ENCODE results near the gene NUP98. TPM values are rescaled to one million over a fixed set of nuclear protein-coding genes. Genes with fewer than 3 reads are reported as not detected.
"Not testable (repeated sequence)": the region's sequence is repeated elsewhere in the genome, so short reads cannot be mapped to it uniquely, and the experiment has no call there.

NUP98 gene
- total RNA-seq, 1 donor from 2014 or later, result 24.7 TPM

- ATAC-seq, result no peak
- no peak for DNase-seq (ENCODE audit: low spot score)
Observed at GRCh38 chr11:3802011-3802790, 4.8 kb upstream of the NUP98 start.

- ATAC-seq (no peak), DNase-seq (ENCODE audit: low spot score) (no peak)
Observed at GRCh38 chr11:3799873-3800272, 2.5 kb upstream of the NUP98 start.

GRCh38 chr11:3799143-3799542 is 1.8 kb upstream of the NUP98 start:
- DNase-seq (ENCODE audit: low spot score) (no peak), ATAC-seq (no peak)

GRCh38 chr11:3796801-3797328 is 489 bp downstream of the NUP98 start:
- ATAC-seq (peak; percentile 39), DNase-seq (ENCODE audit: low spot score) (no peak)

- ATAC-seq, result no peak
- no peak for DNase-seq (ENCODE audit: low spot score)
Observed at GRCh38 chr11:3796346-3796745, 1.0 kb downstream of the NUP98 start.

- no peak for ATAC-seq
- DNase-seq (ENCODE audit: low spot score), result no peak
Observed at GRCh38 chr11:3796002-3796311, 1.4 kb downstream of the NUP98 start.

GRCh38 chr11:3795131-3796001 is 2.0 kb downstream of the NUP98 start:
- DNase-seq (ENCODE audit: low spot score) (no peak), ATAC-seq (no peak)

- ATAC-seq; DNase-seq (ENCODE audit: low spot score): not testable (repeated sequence)
Observed at GRCh38 chr11:3794387-3794786, 3.0 kb downstream of the NUP98 start.

GRCh38 chr11:3786781-3787428 is 10.4 kb downstream of the NUP98 start:
- no peak for DNase-seq (ENCODE audit: low spot score)
- ATAC-seq, result no peak

GRCh38 chr11:3783611-3784010 is 13.7 kb downstream of the NUP98 start:
- ATAC-seq (no peak), DNase-seq (ENCODE audit: low spot score) (no peak)

GRCh38 chr11:3782963-3783362 is 14.4 kb downstream of the NUP98 start:
- DNase-seq (ENCODE audit: low spot score) (no peak), ATAC-seq (no peak)

- DNase-seq (ENCODE audit: low spot score) (no peak), ATAC-seq (no peak)
Observed at GRCh38 chr11:3781423-3781822, 15.9 kb downstream of the NUP98 start.

- ATAC-seq (no peak), DNase-seq (ENCODE audit: low spot score) (no peak)
Observed at GRCh38 chr11:3775736-3776406, 21.5 kb downstream of the NUP98 start.

GRCh38 chr11:3773180-3773579 is 24.2 kb downstream of the NUP98 start:
- ATAC-seq, result no peak
- no peak for DNase-seq (ENCODE audit: low spot score)

GRCh38 chr11:3767536-3767935 is 29.8 kb downstream of the NUP98 start:
- ATAC-seq (no peak), DNase-seq (ENCODE audit: low spot score) (no peak)

- not testable (repeated sequence) for ATAC-seq; DNase-seq (ENCODE audit: low spot score)
Observed at GRCh38 chr11:3766836-3767235, 30.5 kb downstream of the NUP98 start.

GRCh38 chr11:3764266-3764665 is 33.1 kb downstream of the NUP98 start:
- ATAC-seq (no peak), DNase-seq (ENCODE audit: low spot score) (no peak)

- ATAC-seq (no peak), DNase-seq (ENCODE audit: low spot score) (no peak)
Observed at GRCh38 chr11:3755151-3755550, 42.2 kb downstream of the NUP98 start.

- DNase-seq (ENCODE audit: low spot score) (no peak), ATAC-seq (peak; percentile 69)
Observed at GRCh38 chr11:3753110-3753509, 44.2 kb downstream of the NUP98 start.

GRCh38 chr11:3747704-3748103 is 49.6 kb downstream of the NUP98 start:
- DNase-seq (ENCODE audit: low spot score) (no peak), ATAC-seq (no peak)

- no peak for DNase-seq (ENCODE audit: low spot score)
- ATAC-seq, result no peak
Observed at GRCh38 chr11:3745161-3745560, 52.2 kb downstream of the NUP98 start.
